Left hindlimb (tissue), 1 donor: ENCODE results near the gene KCNH4.

Source experiments
- DNase-seq: peaks from one replicate; pipeline ENCODE4 v3.0.0-alpha.2; 2018

Gene KCNH4

DNA sequence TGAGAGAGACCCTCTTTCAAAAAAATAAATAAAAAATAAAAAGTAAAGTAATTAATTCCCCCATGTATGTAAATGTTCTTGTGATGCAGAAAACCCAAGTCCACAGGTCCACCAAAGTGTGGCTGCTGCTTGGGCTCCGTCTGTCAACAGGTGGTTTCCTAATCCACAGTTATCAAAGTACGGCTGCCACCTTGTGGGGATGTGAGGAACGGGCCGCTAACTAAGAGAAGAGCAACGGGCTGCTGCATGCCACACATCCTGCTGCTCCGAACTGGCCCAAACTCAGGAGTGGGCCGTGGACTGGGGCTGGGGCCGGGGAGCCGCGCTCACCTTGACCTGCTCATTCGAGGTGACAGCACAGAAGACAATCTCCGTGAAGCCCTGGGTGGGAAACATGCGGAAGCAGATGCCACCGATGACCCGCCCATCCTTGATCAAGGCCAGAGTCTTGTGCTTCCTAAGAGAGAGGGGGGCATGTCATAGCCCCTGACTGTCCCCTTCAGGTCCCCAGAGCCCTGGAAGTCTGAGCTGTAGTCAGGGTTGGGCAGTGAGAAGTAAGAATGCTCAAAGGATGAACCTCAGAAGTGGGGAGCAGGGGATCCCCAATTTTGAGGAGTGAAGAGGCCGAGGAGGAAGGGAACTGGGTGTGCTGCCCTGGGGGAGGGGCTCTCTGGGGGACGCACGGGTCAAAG is 64.1 kb downstream of the KCNH4 start:
- peak; percentile 84 for DNase-seq

DNA sequence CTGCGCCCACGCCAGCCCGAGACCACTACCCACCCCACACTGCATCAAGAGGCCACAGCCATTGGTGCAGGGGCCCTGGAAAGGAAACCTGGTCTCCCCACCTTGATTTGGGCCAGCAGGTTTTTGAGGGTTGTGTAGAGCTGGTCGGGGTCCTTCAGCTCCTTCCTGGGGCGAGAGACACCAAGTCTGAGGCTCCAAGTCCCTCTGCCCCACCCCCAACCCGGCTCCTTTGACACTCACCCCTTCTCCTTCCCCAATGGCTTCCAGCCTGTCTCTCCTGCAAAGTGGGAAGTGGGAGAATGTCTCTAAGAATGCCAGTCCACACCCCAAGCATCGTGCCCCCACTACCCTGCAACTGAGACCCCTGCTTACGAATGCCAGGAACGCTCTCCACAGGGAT is 66.8 kb downstream of the KCNH4 start:
- DNase-seq: no peak

- DNase-seq: no peak
Observed at GRCh38 chr17:42113293-42114069, 67.5 kb downstream of the KCNH4 start.

GRCh38 chr17:42112552-42113176 is 68.3 kb downstream of the KCNH4 start, which contains the start of gene DHX58:
DHX58 (minus strand) TSS chr17:42112714; CDS start chr17:42111892, 822 bp downstream.
- DNase-seq: peak; percentile 81

GRCh38 chr17:42111871-42112551 is 68.9 kb downstream of the KCNH4 start:
- no peak for DNase-seq

DNA sequence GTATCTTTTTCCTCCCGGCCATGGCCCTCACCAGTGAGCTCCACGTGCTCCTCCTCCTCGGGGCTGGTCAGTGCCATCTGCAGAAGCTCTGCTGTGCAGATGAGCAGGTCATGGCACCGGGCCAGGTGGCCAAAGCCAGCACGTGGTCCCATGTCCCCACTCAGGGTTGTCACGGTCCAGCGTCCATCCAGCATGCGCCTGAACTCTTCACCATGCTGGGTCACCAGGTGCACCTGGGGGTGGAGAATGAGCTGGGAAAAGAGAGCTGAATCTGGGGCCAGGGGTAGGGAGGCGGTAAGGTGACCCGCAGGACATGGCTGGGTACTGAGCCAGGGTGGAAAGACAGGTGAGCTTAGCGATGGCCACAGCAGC is 69.7 kb downstream of the KCNH4 start:
- DNase-seq: no peak

DNA sequence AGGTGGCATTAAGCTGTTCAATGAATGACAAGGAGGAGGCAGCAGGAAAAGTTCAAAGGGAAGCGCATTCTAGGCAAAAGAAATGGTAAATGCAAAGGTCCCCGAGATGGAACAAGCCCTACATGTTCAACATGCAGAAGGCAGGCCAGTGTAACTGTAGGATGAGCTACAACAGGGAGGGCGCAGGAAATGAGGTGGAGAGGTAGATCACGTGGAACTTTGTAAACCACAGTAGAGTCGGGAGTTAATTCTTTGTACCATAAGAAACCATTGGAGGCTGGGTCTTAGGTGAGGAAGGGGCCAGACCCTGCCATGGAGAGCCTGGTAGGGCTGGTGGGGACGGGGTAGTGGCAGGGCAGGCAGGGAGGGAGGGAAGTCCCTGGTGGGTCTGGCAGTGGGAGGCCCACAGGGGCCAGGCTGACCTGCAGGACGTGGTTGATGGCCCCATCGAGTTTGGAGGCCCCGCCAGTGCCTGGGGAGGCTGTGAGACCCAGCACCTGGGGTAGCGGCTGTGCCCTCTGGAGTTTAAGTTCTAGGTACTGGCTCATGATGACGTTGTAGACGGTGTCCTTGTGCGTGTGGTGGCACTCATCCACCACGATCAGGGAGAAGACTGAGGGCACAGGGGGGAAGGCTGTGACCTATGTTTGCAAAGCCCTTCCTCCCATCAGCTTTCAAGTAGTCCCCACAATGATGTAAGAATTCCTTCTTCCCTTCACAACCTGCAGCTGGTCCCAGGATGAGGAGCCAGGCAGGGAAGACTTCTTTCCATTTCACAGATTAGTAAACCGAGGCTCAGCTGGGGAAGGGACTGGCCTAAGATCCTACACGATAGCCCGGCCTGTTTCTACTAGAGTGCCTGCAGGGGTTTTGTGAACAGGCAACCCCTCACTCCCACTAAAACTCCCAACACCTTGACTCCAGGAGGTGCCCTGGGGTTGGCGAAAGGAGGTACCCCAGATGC is 70.4 kb downstream of the KCNH4 start:
- DNase-seq: no peak

GRCh38 chr17:42109086-42109485 is 71.9 kb downstream of the KCNH4 start:
- peak; percentile 10 for DNase-seq

DNA sequence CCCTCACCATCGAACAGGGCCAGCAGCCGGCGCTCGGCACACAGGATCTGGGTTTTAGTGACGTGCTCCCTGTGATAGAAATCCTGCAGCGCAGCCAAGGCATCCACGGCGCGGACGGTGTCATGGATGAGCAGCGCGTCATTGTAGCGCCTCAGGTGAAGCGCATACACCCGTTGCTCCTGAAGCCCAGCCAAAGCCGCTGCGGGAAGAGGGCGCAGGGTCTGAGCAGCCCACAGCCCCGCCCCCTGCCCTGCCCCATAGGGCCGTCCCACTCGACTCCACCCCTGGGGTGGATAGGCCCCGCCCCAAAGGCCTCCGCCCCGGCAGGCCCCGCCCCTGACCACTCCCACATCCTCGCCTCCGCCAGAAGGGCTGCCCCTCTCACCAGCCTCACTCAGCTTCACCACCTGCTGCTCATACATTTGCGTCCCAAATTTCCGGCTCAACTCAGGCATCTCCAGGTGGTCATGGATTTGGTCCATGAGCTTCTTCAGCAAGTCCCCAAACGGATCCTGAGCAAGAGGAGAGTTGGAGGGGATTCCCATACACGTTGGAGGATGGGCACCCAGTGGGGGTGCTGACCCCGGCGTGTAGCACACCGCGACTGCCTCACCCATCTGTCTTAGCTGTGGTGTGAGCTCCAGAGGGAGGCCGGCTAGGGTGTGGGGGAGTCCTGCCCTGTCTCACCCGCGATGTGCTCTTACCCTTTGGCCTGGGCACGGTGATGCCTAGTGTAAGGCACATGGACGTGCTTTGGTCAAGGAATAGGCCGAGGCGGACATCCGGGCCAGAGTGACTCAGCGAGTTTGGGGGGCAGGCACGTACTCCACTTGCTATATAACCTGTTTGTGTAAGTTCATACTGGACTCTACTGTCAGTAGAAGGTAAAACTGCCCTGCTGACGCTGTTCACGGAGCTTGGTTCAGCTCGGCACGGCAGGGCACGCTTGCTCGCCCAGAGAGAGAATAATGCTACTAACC is 73.1 kb downstream of the KCNH4 start:
- peak; percentile 71 for DNase-seq

GRCh38 chr17:42107124-42107523 is 73.8 kb downstream of the KCNH4 start:
- no peak for DNase-seq
